SK-N-SH treated with all-trans-retinoic acid at 6 μM for 48 hours (cell line): ENCODE data around the gene CCM2.

Experiments
- ATAC-seq: fragments of 200-7000 bp; cut with Tn5 transposase; 3 replicates; pipeline ENCODE4 v1.9.1; 2020; ENCODE audit warnings: mild to moderate bottlenecking, moderate library complexity
- ARNTL ChIP-seq: fragments of 450-650 bp; formaldehyde crosslinking; IDR thresholded peaks from 2 replicates; pipeline ENCODE4 v1.5.0; 2020; ENCODE audit warnings: low read depth, mild to moderate bottlenecking, moderate library complexity, borderline replicate concordance
- BACH2 ChIP-seq: fragments of 250-450 bp; sonication (Bioruptor Pico); IDR thresholded peaks from 2 replicates; pipeline ENCODE4 v1.9.0; 2021; ENCODE audit warnings: mild to moderate bottlenecking, borderline replicate concordance
- CREB5 ChIP-seq: fragments of 250-450 bp; sonication (Bioruptor Pico); IDR thresholded peaks from 2 replicates; pipeline ENCODE4 v1.5.1; 2020; ENCODE audit warnings: low read depth, mild to moderate bottlenecking, moderate library complexity
- CSDC2 ChIP-seq: fragments of 250-450 bp; sonication (Bioruptor Pico); IDR thresholded peaks from 2 replicates; pipeline ENCODE4 v1.5.0; 2020; ENCODE audit warnings: mild to moderate bottlenecking, moderate library complexity
- CSRNP3 ChIP-seq: fragments of 250-450 bp; sonication (Bioruptor Pico); IDR thresholded peaks from 2 replicates; pipeline ENCODE4 v1.5.1; 2021; ENCODE audit warnings: mild to moderate bottlenecking, moderate library complexity
- ESRRG ChIP-seq: fragments of 250-450 bp; sonication (Bioruptor Pico); IDR thresholded peaks from 2 replicates; pipeline ENCODE4 v1.6.1; 2021; ENCODE audit warnings: mild to moderate bottlenecking
- GLIS3 ChIP-seq: fragments of 250-450 bp; sonication (Bioruptor Pico); IDR thresholded peaks from 2 replicates; pipeline ENCODE4 v1.5.0; 2020; ENCODE audit warnings: mild to moderate bottlenecking, moderate library complexity
- ISL1 ChIP-seq: fragments of 250-450 bp; sonication (Bioruptor Pico); IDR thresholded peaks from 2 replicates; pipeline ENCODE4 v2.1.2; 2022; ENCODE audit warnings: mild to moderate bottlenecking, moderate library complexity
- OSR1 ChIP-seq: fragments of 250-450 bp; sonication (Bioruptor Pico); IDR thresholded peaks from 2 replicates; pipeline ENCODE4 v1.8.0; 2022; ENCODE audit warnings: moderate library complexity, mild to moderate bottlenecking, inconsistent platforms
- PATZ1 ChIP-seq: fragments of 250-450 bp; sonication (Bioruptor Pico); IDR thresholded peaks from 2 replicates; pipeline ENCODE4 v1.8.0; 2020; ENCODE audit warnings: mild to moderate bottlenecking, moderate library complexity, borderline replicate concordance
- POU6F1 ChIP-seq: fragments of 250-450 bp; sonication (Bioruptor Pico); IDR thresholded peaks from 2 replicates; pipeline ENCODE4 v1.8.0; 2021; ENCODE audit warnings: low read depth, mild to moderate bottlenecking, moderate library complexity, borderline replicate concordance
- PPARA ChIP-seq: fragments of 250-450 bp; sonication (Bioruptor Pico); IDR thresholded peaks from 2 replicates; pipeline ENCODE4 v1.5.0; 2020; ENCODE audit warnings: mild to moderate bottlenecking, borderline replicate concordance
- RARB ChIP-seq: fragments of 250-450 bp; sonication (Bioruptor Pico); IDR thresholded peaks from 2 replicates; pipeline ENCODE4 v1.8.0; 2021; ENCODE audit warnings: mild to moderate bottlenecking, moderate library complexity
- SNAI2 ChIP-seq: fragments of 250-450 bp; sonication (Bioruptor Pico); IDR thresholded peaks from 2 replicates; pipeline ENCODE4 v1.5.0; 2020; ENCODE audit warnings: mild to moderate bottlenecking, moderate library complexity
- TCF4 ChIP-seq: fragments of 250-450 bp; sonication (Bioruptor Pico); IDR thresholded peaks from 2 replicates; pipeline ENCODE4 v1.8.0; 2021; ENCODE audit warnings: mild to moderate bottlenecking, moderate library complexity, borderline replicate concordance
- TOX ChIP-seq: fragments of 250-450 bp; sonication (Bioruptor Pico); IDR thresholded peaks from 2 replicates; pipeline ENCODE4 v1.8.0; 2021; ENCODE audit warnings: mild to moderate bottlenecking, moderate library complexity, borderline replicate concordance
- ZC3H10 ChIP-seq: fragments of 250-450 bp; sonication (Bioruptor Pico); IDR thresholded peaks from 2 replicates; pipeline ENCODE4 v1.5.1; 2021; ENCODE audit warnings: mild to moderate bottlenecking, moderate library complexity
- ZFP3 ChIP-seq: fragments of 250-450 bp; sonication (Bioruptor Pico); IDR thresholded peaks from 2 replicates; pipeline ENCODE4 v1.5.0; 2020; ENCODE audit warnings: mild to moderate bottlenecking, moderate library complexity
- ZFP30 ChIP-seq: fragments of 450-650 bp; formaldehyde crosslinking; IDR thresholded peaks from 2 replicates; pipeline ENCODE4 v1.5.0; 2022; ENCODE audit warnings: mild to moderate bottlenecking, moderate library complexity
- ZNF565 ChIP-seq: fragments of 450-650 bp; formaldehyde crosslinking; conservative IDR thresholded peaks from 2 replicates; pipeline ENCODE4 v1.5.0; 2020; ENCODE audit warnings: low read depth, mild to moderate bottlenecking, moderate library complexity
- ZNF70 ChIP-seq: fragments of 450-650 bp; formaldehyde crosslinking; IDR thresholded peaks from 2 replicates; pipeline ENCODE4 v1.5.0; 2020; ENCODE audit warnings: mild to moderate bottlenecking, moderate library complexity
- ZNF8 ChIP-seq: fragments of 450-650 bp; formaldehyde crosslinking; IDR thresholded peaks from 2 replicates; pipeline ENCODE4 v1.5.0; 2020; ENCODE audit warnings: mild to moderate bottlenecking, moderate library complexity

Gene CCM2

GRCh38 chr7:45084901-45085618 lies 85.1 kb downstream of the CCM2 start (continued):
- TF ChIP-seq POU6F1 (no peak), ZFP30 (no peak), ARNTL (CRISPR knock-in tag) (no peak), RARB (CRISPR knock-in tag) (no peak), PPARA (CRISPR knock-in tag) (no peak), ZNF70 (no peak)

GRCh38 chr7:45085619-45086200 lies 85.7 kb downstream of the CCM2 start:
- ATAC-seq: no peak
- TF ChIP-seq ZFP30 (no peak), ISL1 (CRISPR knock-in tag) (no peak), RARB (CRISPR knock-in tag) (no peak), ZC3H10 (CRISPR knock-in tag) (no peak), ESRRG (CRISPR knock-in tag) (no peak), OSR1 (CRISPR knock-in tag) (no peak), CREB5 (CRISPR knock-in tag) (no peak), PATZ1 (CRISPR knock-in tag) (no peak), TOX (CRISPR knock-in tag) (no peak), CSDC2 (CRISPR knock-in tag) (no peak), CSRNP3 (no peak), ARNTL (CRISPR knock-in tag) (no peak), POU6F1 (no peak), BACH2 (CRISPR knock-in tag) (no peak), ZFP3 (CRISPR knock-in tag) (no peak), ZNF70 (no peak), ZNF8 (no peak), ZNF565 (CRISPR knock-in tag) (no peak), GLIS3 (CRISPR knock-in tag) (no peak), PPARA (CRISPR knock-in tag) (no peak)

- TF ChIP-seq OSR1 (CRISPR knock-in tag) (no peak), PATZ1 (CRISPR knock-in tag) (no peak), PPARA (CRISPR knock-in tag) (no peak), TCF4 (no peak), ESRRG (CRISPR knock-in tag) (no peak), ISL1 (CRISPR knock-in tag) (no peak), RARB (CRISPR knock-in tag) (no peak), ZNF565 (CRISPR knock-in tag) (no peak), ARNTL (CRISPR knock-in tag) (no peak), CSRNP3 (no peak), CSDC2 (CRISPR knock-in tag) (no peak), SNAI2 (CRISPR knock-in tag) (no peak)
- no peak for ATAC-seq
Measured at GRCh38 chr7:45086331-45087065, 86.5 kb downstream of the CCM2 start.
